WTC11 (cell line): Measurements from ENCODE around the gene KNDC1. TPM values are rescaled to one million over a fixed set of nuclear protein-coding genes. Genes with fewer than 3 reads are reported as not detected.

Experiments used
- ATAC-seq: fragments of 200-7000 bp; cut with Tn5 transposase; 2 replicates; pipeline ENCODE4 v1.10.0; 2021; ENCODE audit warnings: mild to moderate bottlenecking, moderate library complexity
- CTCF ChIA-PET: fragments of 300-600 bp; sonication (Branson Sonifier 250); formaldehyde crosslinking; loops from one replicate; lab custom pipeline; 2021; ENCODE audit warnings: antibody characterized with exemption; lab: Charles Lee
- POLR2A ChIA-PET: fragments of 350-600 bp; sonication (Branson Sonifier 250); formaldehyde crosslinking; loops from one replicate; lab custom pipeline; 2021; ENCODE audit warnings: antibody characterized with exemption; lab: Charles Lee
- DNase-seq: peaks from one replicate; pipeline ENCODE4 v3.0.0; 2021; ENCODE audit warnings: low spot score
- H3K27ac Mint-ChIP-seq: 2 replicates; pipeline ENCODE4 v1.8.0; 2021; ENCODE audit warnings: mixed read lengths
- H3K27me3 Mint-ChIP-seq: 2 replicates; pipeline ENCODE4 v1.8.0; 2021; ENCODE audit warnings: low read depth, mild to moderate bottlenecking, moderate library complexity, mixed read lengths
- H3K36me3 Mint-ChIP-seq: 2 replicates; pipeline ENCODE4 v1.8.0; 2021; ENCODE audit warnings: mixed read lengths
- H3K4me1 Mint-ChIP-seq: 2 replicates; pipeline ENCODE4 v1.8.0; 2022; ENCODE audit warnings: mixed read lengths
- H3K4me3 Mint-ChIP-seq: 2 replicates; pipeline ENCODE4 v1.8.0; 2021; ENCODE audit warnings: mild to moderate bottlenecking, moderate library complexity, mixed read lengths
- H3K9me3 Mint-ChIP-seq: 2 replicates; pipeline ENCODE4 v1.8.0; 2021; ENCODE audit warnings: mixed read lengths
- FOXK1 ChIP-seq: sonication (generic); formaldehyde crosslinking; IDR thresholded peaks from 2 replicates; pipeline ENCODE4 v1.8.0; 2022; ENCODE audit warnings: mild to moderate bottlenecking, moderate library complexity, missing genetic modification reagents
- FOXP1 ChIP-seq: sonication (generic); formaldehyde crosslinking; IDR thresholded peaks from 2 replicates; pipeline ENCODE4 v1.8.0; 2022; ENCODE audit warnings: missing genetic modification reagents, mild to moderate bottlenecking, moderate library complexity, borderline replicate concordance
- GABPB1 ChIP-seq: sonication (generic); formaldehyde crosslinking; IDR thresholded peaks from 2 replicates; pipeline ENCODE4 v1.8.1; 2023; ENCODE audit warnings: mild to moderate bottlenecking, missing genetic modification reagents
- IRF2 ChIP-seq: sonication (generic); formaldehyde crosslinking; IDR thresholded peaks from 2 replicates; pipeline ENCODE4 v1.8.0; 2022; ENCODE audit warnings: low read depth, missing genetic modification reagents, borderline replicate concordance
- JUN ChIP-seq: sonication (generic); formaldehyde crosslinking; IDR thresholded peaks from 2 replicates; pipeline ENCODE4 v1.8.0; 2023; ENCODE audit warnings: mild to moderate bottlenecking, missing genetic modification reagents
- NFYB ChIP-seq: sonication (generic); formaldehyde crosslinking; conservative IDR thresholded peaks from 2 replicates; pipeline ENCODE4 v1.8.0; 2022; ENCODE audit warnings: low read depth, missing genetic modification reagents
- NR1H2 ChIP-seq: sonication (generic); formaldehyde crosslinking; IDR thresholded peaks from 2 replicates; pipeline ENCODE4 v1.9.0; 2021; ENCODE audit warnings: mild to moderate bottlenecking, moderate library complexity, missing genetic modification reagents
- SMAD4 ChIP-seq: sonication (generic); formaldehyde crosslinking; IDR thresholded peaks from 2 replicates; pipeline ENCODE4 v1.8.0; 2022; ENCODE audit warnings: mild to moderate bottlenecking, missing genetic modification reagents
- TCF7 ChIP-seq: sonication (generic); formaldehyde crosslinking; IDR thresholded peaks from 2 replicates; pipeline ENCODE4 v1.8.0; 2022; ENCODE audit warnings: mild to moderate bottlenecking, low read depth, missing genetic modification reagents, moderate library complexity
- TEAD1 ChIP-seq: sonication (generic); formaldehyde crosslinking; IDR thresholded peaks from 2 replicates; pipeline ENCODE4 v1.8.0; 2022; ENCODE audit warnings: mild to moderate bottlenecking, missing genetic modification reagents
- ZNF121 ChIP-seq: sonication (generic); formaldehyde crosslinking; IDR thresholded peaks from 2 replicates; pipeline ENCODE4 v1.8.0; 2023; ENCODE audit warnings: missing genetic modification reagents
- total RNA-seq: library from RNA; stranded (reverse); gene quantifications from 3 replicates; pipeline ENCODE4 v1.2.3, GENCODE V29; 2021
- TF ChIP-seq, protein P1 (sequence below): sonication (generic); formaldehyde crosslinking; IDR thresholded peaks from 2 replicates; pipeline ENCODE4 v1.8.1; 2023; ENCODE audit warnings: mild to moderate bottlenecking, moderate library complexity, missing genetic modification reagents
- TF ChIP-seq, protein P2 (sequence below): sonication (generic); formaldehyde crosslinking; IDR thresholded peaks from 2 replicates; pipeline ENCODE4 v1.8.0; 2022; ENCODE audit warnings: mild to moderate bottlenecking, missing genetic modification reagents
- TF ChIP-seq, protein P3 (sequence below): sonication (generic); formaldehyde crosslinking; IDR thresholded peaks from 2 replicates; pipeline ENCODE4 v1.8.0; 2022; ENCODE audit warnings: missing genetic modification reagents
- TF ChIP-seq, protein P4 (sequence below): sonication (generic); formaldehyde crosslinking; IDR thresholded peaks from 2 replicates; pipeline ENCODE4 v1.8.0; 2023; ENCODE audit warnings: missing genetic modification reagents, mild to moderate bottlenecking, borderline replicate concordance
- TF ChIP-seq, protein P5 (sequence below): sonication (generic); formaldehyde crosslinking; IDR thresholded peaks from 2 replicates; pipeline ENCODE4 v1.8.1; 2022; ENCODE audit warnings: low read depth, missing genetic modification reagents, borderline replicate concordance
- TF ChIP-seq, protein P6 (sequence below): sonication (generic); formaldehyde crosslinking; IDR thresholded peaks from 2 replicates; pipeline ENCODE4 v1.8.1; 2023; ENCODE audit warnings: mild to moderate bottlenecking, missing genetic modification reagents
- TF ChIP-seq, protein P7 (sequence below): fragments of 250-450 bp; sonication (Bioruptor Pico); IDR thresholded peaks from 2 replicates; pipeline ENCODE4 v1.9.0; 2021; ENCODE audit warnings: moderate library complexity, mild to moderate bottlenecking, inconsistent platforms, borderline replicate concordance

KNDC1 gene
- total RNA-seq, 1 experiment from 2014 or later: 26.6 TPM

DNA sequence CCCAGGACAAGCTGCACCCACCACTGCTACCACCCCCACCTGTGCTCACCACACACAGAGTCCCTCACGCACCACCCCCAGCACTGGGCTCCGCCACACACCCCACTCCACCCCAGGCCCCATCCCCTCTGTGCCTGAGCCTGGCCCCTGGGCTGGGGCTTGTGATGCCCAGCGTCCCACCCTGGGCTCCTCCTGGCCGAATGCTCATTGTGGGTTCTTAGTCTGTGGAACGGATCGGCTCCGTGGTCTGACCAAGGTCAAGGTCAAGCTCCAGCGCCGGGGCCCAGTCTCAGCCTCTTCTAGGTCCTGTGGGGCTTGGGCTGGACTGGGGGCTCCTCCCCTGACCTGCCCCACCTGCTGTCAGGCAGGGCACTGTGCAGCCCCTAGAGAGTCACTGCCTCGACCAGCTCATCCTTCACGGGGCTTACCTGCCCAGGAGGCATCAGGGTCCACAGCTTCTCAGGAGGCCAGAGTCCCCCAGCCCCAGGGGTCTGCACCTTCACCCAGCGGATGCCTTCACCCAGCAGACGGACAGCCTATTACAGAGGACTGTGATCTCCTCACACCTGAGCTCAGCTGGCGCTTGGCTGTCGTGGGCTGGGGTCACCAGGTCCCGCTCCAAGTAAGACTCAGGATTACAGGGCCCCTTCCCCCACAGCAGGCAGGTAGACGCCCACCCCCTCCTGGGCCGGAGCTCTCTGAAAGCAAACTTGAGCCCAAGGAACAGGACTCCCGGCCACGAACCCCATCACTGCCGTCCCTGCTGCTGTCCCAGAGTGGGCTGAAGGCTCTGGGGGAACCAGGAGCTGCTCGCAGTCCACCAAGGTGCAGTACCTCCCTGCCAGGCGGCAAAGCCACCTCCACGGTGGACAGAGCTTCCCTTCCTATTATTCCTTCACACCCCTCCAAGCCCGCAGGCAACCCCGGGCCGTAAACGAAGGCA, 54.7 kb downstream of the KNDC1 start (continued):
- TF ChIP-seq, protein P1, sequence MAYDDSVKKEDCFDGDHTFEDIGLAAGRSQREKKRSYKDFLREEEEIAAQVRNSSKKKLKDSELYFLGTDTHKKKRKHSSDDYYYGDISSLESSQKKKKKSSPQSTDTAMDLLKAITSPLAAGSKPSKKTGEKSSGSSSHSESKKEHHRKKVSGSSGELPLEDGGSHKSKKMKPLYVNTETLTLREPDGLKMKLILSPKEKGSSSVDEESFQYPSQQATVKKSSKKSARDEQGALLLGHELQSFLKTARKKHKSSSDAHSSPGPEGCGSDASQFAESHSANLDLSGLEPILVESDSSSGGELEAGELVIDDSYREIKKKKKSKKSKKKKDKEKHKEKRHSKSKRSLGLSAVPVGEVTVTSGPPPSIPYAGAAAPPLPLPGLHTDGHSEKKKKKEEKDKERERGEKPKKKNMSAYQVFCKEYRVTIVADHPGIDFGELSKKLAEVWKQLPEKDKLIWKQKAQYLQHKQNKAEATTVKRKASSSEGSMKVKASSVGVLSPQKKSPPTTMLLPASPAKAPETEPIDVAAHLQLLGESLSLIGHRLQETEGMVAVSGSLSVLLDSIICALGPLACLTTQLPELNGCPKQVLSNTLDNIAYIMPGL (CRISPR knock-in tag): no peak
- TF ChIP-seq FOXK1 (CRISPR knock-in tag) (no peak), TCF7 (CRISPR knock-in tag) (no peak)
- TF ChIP-seq, protein P2, sequence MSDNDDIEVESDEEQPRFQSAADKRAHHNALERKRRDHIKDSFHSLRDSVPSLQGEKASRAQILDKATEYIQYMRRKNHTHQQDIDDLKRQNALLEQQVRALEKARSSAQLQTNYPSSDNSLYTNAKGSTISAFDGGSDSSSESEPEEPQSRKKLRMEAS: no peak

DNA sequence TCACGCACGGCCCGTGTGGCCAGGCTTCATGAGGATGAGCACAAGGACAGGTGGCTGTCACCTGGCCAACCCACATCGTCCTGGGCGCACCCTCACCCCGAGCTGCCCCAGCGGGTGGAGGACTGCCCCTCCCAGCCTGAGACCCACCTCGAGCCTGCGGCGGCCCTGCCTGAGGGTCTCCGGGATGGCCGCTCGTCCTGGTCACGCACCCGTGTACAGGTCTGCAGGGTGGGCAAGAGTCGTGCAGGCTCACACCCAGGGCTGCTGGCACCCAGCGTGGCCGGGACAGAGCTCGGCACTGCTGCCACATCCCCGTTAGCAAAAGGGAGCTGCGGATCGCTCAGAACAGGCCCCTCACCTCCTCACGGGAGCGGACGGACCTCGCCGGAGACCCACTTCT, 55.6 kb downstream of the KNDC1 start:
- ChIA-PET CTCF (interaction anchor here (1.0 to 1.7 kb wide), 4 partner anchors 11 to 73 kb away, joined by 3 to 8 read pairs (median 4); no protein-coding TSS in a partner anchor), POLR2A (no interaction called here)
- no peak for TF ChIP-seq SMAD4
- no peak for TF ChIP-seq FOXP1 (CRISPR knock-in tag)
- no peak for TF ChIP-seq NR1H2 (CRISPR knock-in tag)
- no peak for TF ChIP-seq IRF2 (CRISPR knock-in tag)
- TF ChIP-seq, protein P3, sequence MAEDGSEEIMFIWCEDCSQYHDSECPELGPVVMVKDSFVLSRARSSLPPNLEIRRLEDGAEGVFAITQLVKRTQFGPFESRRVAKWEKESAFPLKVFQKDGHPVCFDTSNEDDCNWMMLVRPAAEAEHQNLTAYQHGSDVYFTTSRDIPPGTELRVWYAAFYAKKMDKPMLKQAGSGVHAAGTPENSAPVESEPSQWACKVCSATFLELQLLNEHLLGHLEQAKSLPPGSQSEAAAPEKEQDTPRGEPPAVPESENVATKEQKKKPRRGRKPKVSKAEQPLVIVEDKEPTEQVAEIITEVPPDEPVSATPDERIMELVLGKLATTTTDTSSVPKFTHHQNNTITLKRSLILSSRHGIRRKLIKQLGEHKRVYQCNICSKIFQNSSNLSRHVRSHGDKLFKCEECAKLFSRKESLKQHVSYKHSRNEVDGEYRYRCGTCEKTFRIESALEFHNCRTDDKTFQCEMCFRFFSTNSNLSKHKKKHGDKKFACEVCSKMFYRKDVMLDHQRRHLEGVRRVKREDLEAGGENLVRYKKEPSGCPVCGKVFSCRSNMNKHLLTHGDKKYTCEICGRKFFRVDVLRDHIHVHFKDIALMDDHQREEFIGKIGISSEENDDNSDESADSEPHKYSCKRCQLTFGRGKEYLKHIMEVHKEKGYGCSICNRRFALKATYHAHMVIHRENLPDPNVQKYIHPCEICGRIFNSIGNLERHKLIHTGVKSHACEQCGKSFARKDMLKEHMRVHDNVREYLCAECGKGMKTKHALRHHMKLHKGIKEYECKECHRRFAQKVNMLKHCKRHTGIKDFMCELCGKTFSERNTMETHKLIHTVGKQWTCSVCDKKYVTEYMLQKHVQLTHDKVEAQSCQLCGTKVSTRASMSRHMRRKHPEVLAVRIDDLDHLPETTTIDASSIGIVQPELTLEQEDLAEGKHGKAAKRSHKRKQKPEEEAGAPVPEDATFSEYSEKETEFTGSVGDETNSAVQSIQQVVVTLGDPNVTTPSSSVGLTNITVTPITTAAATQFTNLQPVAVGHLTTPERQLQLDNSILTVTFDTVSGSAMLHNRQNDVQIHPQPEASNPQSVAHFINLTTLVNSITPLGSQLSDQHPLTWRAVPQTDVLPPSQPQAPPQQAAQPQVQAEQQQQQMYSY (CRISPR knock-in tag): no peak
- no peak for TF ChIP-seq NFYB (CRISPR knock-in tag)
- TF ChIP-seq, protein P4, sequence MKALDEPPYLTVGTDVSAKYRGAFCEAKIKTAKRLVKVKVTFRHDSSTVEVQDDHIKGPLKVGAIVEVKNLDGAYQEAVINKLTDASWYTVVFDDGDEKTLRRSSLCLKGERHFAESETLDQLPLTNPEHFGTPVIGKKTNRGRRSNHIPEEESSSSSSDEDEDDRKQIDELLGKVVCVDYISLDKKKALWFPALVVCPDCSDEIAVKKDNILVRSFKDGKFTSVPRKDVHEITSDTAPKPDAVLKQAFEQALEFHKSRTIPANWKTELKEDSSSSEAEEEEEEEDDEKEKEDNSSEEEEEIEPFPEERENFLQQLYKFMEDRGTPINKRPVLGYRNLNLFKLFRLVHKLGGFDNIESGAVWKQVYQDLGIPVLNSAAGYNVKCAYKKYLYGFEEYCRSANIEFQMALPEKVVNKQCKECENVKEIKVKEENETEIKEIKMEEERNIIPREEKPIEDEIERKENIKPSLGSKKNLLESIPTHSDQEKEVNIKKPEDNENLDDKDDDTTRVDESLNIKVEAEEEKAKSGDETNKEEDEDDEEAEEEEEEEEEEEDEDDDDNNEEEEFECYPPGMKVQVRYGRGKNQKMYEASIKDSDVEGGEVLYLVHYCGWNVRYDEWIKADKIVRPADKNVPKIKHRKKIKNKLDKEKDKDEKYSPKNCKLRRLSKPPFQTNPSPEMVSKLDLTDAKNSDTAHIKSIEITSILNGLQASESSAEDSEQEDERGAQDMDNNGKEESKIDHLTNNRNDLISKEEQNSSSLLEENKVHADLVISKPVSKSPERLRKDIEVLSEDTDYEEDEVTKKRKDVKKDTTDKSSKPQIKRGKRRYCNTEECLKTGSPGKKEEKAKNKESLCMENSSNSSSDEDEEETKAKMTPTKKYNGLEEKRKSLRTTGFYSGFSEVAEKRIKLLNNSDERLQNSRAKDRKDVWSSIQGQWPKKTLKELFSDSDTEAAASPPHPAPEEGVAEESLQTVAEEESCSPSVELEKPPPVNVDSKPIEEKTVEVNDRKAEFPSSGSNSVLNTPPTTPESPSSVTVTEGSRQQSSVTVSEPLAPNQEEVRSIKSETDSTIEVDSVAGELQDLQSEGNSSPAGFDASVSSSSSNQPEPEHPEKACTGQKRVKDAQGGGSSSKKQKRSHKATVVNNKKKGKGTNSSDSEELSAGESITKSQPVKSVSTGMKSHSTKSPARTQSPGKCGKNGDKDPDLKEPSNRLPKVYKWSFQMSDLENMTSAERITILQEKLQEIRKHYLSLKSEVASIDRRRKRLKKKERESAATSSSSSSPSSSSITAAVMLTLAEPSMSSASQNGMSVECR (CRISPR knock-in tag): no peak
- TF ChIP-seq, protein P5, sequence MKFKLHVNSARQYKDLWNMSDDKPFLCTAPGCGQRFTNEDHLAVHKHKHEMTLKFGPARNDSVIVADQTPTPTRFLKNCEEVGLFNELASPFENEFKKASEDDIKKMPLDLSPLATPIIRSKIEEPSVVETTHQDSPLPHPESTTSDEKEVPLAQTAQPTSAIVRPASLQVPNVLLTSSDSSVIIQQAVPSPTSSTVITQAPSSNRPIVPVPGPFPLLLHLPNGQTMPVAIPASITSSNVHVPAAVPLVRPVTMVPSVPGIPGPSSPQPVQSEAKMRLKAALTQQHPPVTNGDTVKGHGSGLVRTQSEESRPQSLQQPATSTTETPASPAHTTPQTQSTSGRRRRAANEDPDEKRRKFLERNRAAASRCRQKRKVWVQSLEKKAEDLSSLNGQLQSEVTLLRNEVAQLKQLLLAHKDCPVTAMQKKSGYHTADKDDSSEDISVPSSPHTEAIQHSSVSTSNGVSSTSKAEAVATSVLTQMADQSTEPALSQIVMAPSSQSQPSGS: no peak
- no peak for TF ChIP-seq TEAD1 (CRISPR knock-in tag)
- TF ChIP-seq, protein P6, sequence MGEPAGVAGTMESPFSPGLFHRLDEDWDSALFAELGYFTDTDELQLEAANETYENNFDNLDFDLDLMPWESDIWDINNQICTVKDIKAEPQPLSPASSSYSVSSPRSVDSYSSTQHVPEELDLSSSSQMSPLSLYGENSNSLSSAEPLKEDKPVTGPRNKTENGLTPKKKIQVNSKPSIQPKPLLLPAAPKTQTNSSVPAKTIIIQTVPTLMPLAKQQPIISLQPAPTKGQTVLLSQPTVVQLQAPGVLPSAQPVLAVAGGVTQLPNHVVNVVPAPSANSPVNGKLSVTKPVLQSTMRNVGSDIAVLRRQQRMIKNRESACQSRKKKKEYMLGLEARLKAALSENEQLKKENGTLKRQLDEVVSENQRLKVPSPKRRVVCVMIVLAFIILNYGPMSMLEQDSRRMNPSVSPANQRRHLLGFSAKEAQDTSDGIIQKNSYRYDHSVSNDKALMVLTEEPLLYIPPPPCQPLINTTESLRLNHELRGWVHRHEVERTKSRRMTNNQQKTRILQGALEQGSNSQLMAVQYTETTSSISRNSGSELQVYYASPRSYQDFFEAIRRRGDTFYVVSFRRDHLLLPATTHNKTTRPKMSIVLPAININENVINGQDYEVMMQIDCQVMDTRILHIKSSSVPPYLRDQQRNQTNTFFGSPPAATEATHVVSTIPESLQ: no peak
- TF ChIP-seq ZNF121 (CRISPR knock-in tag): no peak
- TF ChIP-seq GABPB1 (CRISPR knock-in tag): no peak
- TF ChIP-seq, protein P7, sequence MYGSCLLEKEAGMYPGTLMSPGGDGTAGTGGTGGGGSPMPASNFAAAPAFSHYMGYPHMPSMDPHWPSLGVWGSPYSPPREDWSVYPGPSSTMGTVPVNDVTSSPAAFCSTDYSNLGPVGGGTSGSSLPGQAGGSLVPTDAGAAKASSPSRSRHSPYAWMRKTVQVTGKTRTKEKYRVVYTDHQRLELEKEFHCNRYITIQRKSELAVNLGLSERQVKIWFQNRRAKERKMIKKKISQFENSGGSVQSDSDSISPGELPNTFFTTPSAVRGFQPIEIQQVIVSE (CRISPR knock-in tag): no peak
- no peak for TF ChIP-seq JUN
- H3K27ac Mint-ChIP-seq: no peak overlapping the region
- H3K36me3 Mint-ChIP-seq: peaks cover 13% of the 10 kb centered on the region
- peaks cover 3% of the 10 kb centered on the region; the same call in 1 of the 2 replicates for H3K4me1 Mint-ChIP-seq
- H3K9me3 Mint-ChIP-seq: no peaks in the 10 kb centered on the region
- H3K4me3 Mint-ChIP-seq: no peak overlapping the region
- DNase-seq: no peak
- ATAC-seq: no peak
- no peaks in the 10 kb centered on the region for H3K27me3 Mint-ChIP-seq
